MM.1S (cell line): ENCODE measurements around the gene GPC1.

Experiments used
- DNase-seq: peaks from one replicate; pipeline ENCODE4 v3.0.0-alpha.2; 2015
- H2AFZ ChIP-seq: fragments of 300-600 bp; sonication (generic); 2 replicates; pipeline ENCODE4 v1.6.0; 2016; ENCODE audit warnings: antibody characterized with exemption, low read length
- H3F3A ChIP-seq: fragments of 300-600 bp; sonication (generic); 2 replicates; pipeline ENCODE4 v1.6.1; 2016; ENCODE audit warnings: mild to moderate bottlenecking, antibody characterized with exemption, low read length, moderate library complexity, mixed read lengths; ENCODE audit not compliant: insufficient read depth
- H3K27ac ChIP-seq: fragments of 300-600 bp; sonication (generic); 2 replicates; pipeline ENCODE4 v1.5.1; 2016; ENCODE audit warnings: mild to moderate bottlenecking, low read length
- H3K27me3 ChIP-seq: fragments of 300-600 bp; sonication (generic); replicated peaks from 2 replicates; pipeline ENCODE4 v1.6.0; 2016; ENCODE audit warnings: low read length; ENCODE audit not compliant: insufficient read depth
- H3K36me3 ChIP-seq: fragments of 300-600 bp; sonication (generic); replicated peaks from 2 replicates; pipeline ENCODE4 v1.6.1; 2016; ENCODE audit warnings: mild to moderate bottlenecking, low read length, mixed read lengths; ENCODE audit not compliant: insufficient read depth
- H3K4me1 ChIP-seq: fragments of 300-600 bp; sonication (generic); 2 replicates; pipeline ENCODE4 v1.6.1; 2016; ENCODE audit warnings: low read length, mixed read lengths
- H3K4me2 ChIP-seq: fragments of 300-600 bp; sonication (generic); 2 replicates; pipeline ENCODE4 v1.6.0; 2016; ENCODE audit warnings: low read depth, low read length
- H3K4me3 ChIP-seq: fragments of 300-600 bp; sonication (generic); 2 replicates; pipeline ENCODE4 v1.5.1; 2016; ENCODE audit warnings: low read length, mixed read lengths
- H3K79me2 ChIP-seq: fragments of 300-600 bp; sonication (generic); 2 replicates; pipeline ENCODE4 v1.6.1; 2016; ENCODE audit warnings: mixed run types, low read length, mixed read lengths
- H3K9ac ChIP-seq: fragments of 300-600 bp; sonication (generic); 2 replicates; pipeline ENCODE4 v1.6.1; 2016; ENCODE audit warnings: low read length, mixed read lengths
- H3K9me2 ChIP-seq: fragments of 300-600 bp; sonication (generic); replicated peaks from 2 replicates; pipeline ENCODE4 v1.6.1; 2016; ENCODE audit warnings: mild to moderate bottlenecking, low read length, mixed read lengths; ENCODE audit not compliant: insufficient read depth
- H3K9me3 ChIP-seq: fragments of 300-600 bp; sonication (generic); replicated peaks from 2 replicates; pipeline ENCODE4 v1.6.1; 2016; ENCODE audit warnings: mild to moderate bottlenecking, low read length, mixed read lengths; ENCODE audit not compliant: insufficient read depth
- H4K20me1 ChIP-seq: fragments of 300-600 bp; sonication (generic); 2 replicates; pipeline ENCODE4 v1.6.1; 2016; ENCODE audit warnings: mild to moderate bottlenecking, low read length, moderate library complexity, mixed read lengths; ENCODE audit not compliant: insufficient read depth
- CTCF ChIP-seq: fragments of 300-600 bp; sonication (generic); IDR thresholded peaks from 2 replicates; pipeline ENCODE4 v1.5.1; 2016; ENCODE audit warnings: antibody characterized with exemption, low read length, mixed read lengths
- EZH2 ChIP-seq: fragments of 300-600 bp; sonication (generic); optimal IDR thresholded peaks from 2 replicates; pipeline ENCODE3; 2017; ENCODE audit warnings: low read depth, mild to moderate bottlenecking, antibody characterized with exemption, low read length, mixed read lengths
- EZH2phosphoT487 ChIP-seq: fragments of 300-600 bp; sonication (generic); IDR thresholded peaks from 2 replicates; pipeline ENCODE4 v1.6.1; 2018; ENCODE audit warnings: antibody characterized with exemption, low read length

GPC1 gene

GRCh38 chr2:240458044-240458899 is 22.8 kb downstream of the GPC1 start:
- H3K4me2 ChIP-seq, result no peak overlapping the region
- no peak overlapping the region for H3K27ac ChIP-seq

GRCh38 chr2:240458900-240459391 is 23.5 kb downstream of the GPC1 start:
- Histone ChIP-seq H3K9me2 (no peaks in the 10 kb centered on the region), H3K79me2 (no peaks in the 10 kb centered on the region), H3K36me3 (no peaks in the 10 kb centered on the region), H3K27me3 (peaks cover 5% of the 10 kb centered on the region; the same call in 1 of the 2 replicates), H3F3A (no peaks in the 10 kb centered on the region), H3K9me3 (no peaks in the 10 kb centered on the region), H4K20me1 (no peaks in the 10 kb centered on the region), H3K9ac (no peak overlapping the region), H3K4me2 (no peak overlapping the region), H3K27ac (no peak overlapping the region), H2AFZ (no peak overlapping the region), H3K4me1 (no peaks in the 10 kb centered on the region), H3K4me3 (no peak overlapping the region)
- no peak for DNase-seq
- TF ChIP-seq CTCF, result no peak
- no peak for TF ChIP-seq EZH2phosphoT487
- no peak for TF ChIP-seq EZH2

More at GRCh38 chr2:240458044-240458899, 22.8 kb downstream of the GPC1 start:
- no peak overlapping the region for H3K4me3 ChIP-seq
- DNase-seq, result no peak
- no peaks in the 10 kb centered on the region for H3K36me3 ChIP-seq
- H3K4me1 ChIP-seq, result no peaks in the 10 kb centered on the region
- H3F3A ChIP-seq, result no peaks in the 10 kb centered on the region
- no peak overlapping the region for H2AFZ ChIP-seq
- H3K9me3 ChIP-seq, result no peaks in the 10 kb centered on the region
- no peaks in the 10 kb centered on the region for H4K20me1 ChIP-seq
- peaks cover 5% of the 10 kb centered on the region; the same call in 1 of the 2 replicates for H3K27me3 ChIP-seq
- H3K9ac ChIP-seq, result no peak overlapping the region
- TF ChIP-seq CTCF, result no peak
- no peak for TF ChIP-seq EZH2phosphoT487
- no peak for TF ChIP-seq EZH2
- H3K9me2 ChIP-seq, result no peaks in the 10 kb centered on the region
- H3K79me2 ChIP-seq, result no peaks in the 10 kb centered on the region

- H3K9me2 ChIP-seq, result no peaks in the 10 kb centered on the region
- no peak overlapping the region for H2AFZ ChIP-seq
- H3K4me1 ChIP-seq, result no peaks in the 10 kb centered on the region
- H3F3A ChIP-seq, result no peaks in the 10 kb centered on the region
- H3K36me3 ChIP-seq, result no peaks in the 10 kb centered on the region
- no peak overlapping the region for H3K9ac ChIP-seq
- no peak overlapping the region for H3K27ac ChIP-seq
- H3K27me3 ChIP-seq, result no peaks in the 10 kb centered on the region; the same call in 1 of the 2 replicates
- no peak overlapping the region for H3K4me3 ChIP-seq
- TF ChIP-seq EZH2phosphoT487, result no peak
- TF ChIP-seq EZH2, result no peak
- no peak for TF ChIP-seq CTCF
- H4K20me1 ChIP-seq, result no peaks in the 10 kb centered on the region
- H3K79me2 ChIP-seq, result no peaks in the 10 kb centered on the region
- no peak overlapping the region for H3K4me2 ChIP-seq
- H3K9me3 ChIP-seq, result no peaks in the 10 kb centered on the region
- DNase-seq, result no peak
These were observed 24.2 kb downstream of the GPC1 start for GRCh38 chr2:240459401-240460252.
